ENCODE measurements around the gene TSC2. TPM values are rescaled to one million over a fixed set of nuclear protein-coding genes. Genes with fewer than 3 reads are reported as not detected.

TSC2 gene
- total and polyA plus RNA-seq, 4 donors, result 23.3 to 51.2 (median 28.7) TPM

DNA sequence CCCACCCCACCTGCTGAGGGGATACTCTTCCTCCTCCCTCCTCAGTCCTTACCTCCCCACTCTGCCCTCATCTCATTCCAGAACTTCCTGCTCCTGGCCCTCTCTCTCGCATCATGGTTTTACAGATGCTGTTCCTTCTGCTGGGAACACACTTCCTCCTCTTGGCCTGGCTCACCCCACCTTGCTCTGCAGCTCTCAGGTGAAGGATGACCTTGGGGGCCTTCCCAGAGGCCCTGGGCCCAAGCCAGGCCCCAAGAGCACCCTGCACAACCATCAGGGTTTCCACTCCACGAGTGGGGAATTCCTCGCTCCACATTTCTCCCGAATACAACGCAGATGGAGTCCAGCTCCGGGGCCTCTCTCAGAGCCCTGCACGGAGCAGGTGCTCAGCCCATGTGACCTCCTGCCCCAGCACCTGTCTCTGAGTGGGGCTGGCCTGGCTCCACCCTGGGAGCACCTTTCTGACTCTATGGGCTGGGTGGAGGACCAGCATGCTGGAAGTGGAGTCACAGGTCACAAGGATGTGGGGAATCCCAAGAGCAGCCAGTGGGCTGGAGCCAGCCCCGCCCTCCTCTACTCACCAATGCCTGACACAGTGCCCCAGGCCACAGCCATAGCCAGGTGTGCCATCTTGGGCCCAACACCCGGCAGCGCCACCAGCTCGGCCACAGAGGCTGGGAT, 4.7 kb upstream of the TSC2 start:
- Histone ChIP-seq H3K4me3 (ENCODE audit: low read depth in 1 of 3, low read length in 3 of 3) (no peak overlapping the region), H3K36me3 (ENCODE audit: control insufficient read depth in 4 of 4, insufficient read depth in 3 of 4, low read depth in 1 of 4, low read length in 3 of 4) (peaks cover 0 to 2% (median 0%) of the 10 kb centered on the region in 4 donors), H3K27ac (ENCODE audit: low read depth in 1 of 2, low read length in 2 of 2) (no peak overlapping the region), H3K9me3 (ENCODE audit: control insufficient read depth in 4 of 4, low read length in 3 of 4) (no peaks in the 10 kb centered on the region), H3K9ac (ENCODE audit: low read depth in 1 of 2, low read length in 2 of 2) (no peak overlapping the region), H3K27me3 (ENCODE audit: control insufficient read depth in 4 of 4, insufficient read depth in 4 of 4, low read length in 3 of 4) (no peaks in the 10 kb centered on the region), H3K4me1 (ENCODE audit: control insufficient read depth in 4 of 4, insufficient read depth in 4 of 4, low read length in 3 of 4) (peaks cover 28 to 73% (median 52%) of the 10 kb centered on the region in 4 donors)
- no peak for TF ChIP-seq HNF4G (IDR thresholded peaks at IDR 0.05)
- TF ChIP-seq, protein P1, sequence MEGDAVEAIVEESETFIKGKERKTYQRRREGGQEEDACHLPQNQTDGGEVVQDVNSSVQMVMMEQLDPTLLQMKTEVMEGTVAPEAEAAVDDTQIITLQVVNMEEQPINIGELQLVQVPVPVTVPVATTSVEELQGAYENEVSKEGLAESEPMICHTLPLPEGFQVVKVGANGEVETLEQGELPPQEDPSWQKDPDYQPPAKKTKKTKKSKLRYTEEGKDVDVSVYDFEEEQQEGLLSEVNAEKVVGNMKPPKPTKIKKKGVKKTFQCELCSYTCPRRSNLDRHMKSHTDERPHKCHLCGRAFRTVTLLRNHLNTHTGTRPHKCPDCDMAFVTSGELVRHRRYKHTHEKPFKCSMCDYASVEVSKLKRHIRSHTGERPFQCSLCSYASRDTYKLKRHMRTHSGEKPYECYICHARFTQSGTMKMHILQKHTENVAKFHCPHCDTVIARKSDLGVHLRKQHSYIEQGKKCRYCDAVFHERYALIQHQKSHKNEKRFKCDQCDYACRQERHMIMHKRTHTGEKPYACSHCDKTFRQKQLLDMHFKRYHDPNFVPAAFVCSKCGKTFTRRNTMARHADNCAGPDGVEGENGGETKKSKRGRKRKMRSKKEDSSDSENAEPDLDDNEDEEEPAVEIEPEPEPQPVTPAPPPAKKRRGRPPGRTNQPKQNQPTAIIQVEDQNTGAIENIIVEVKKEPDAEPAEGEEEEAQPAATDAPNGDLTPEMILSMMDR (IDR thresholded peaks at IDR 0.05; ENCODE audit: low read depth, low read length, missing input control), result no peak
- no peak for TF ChIP-seq RAD21 (IDR thresholded peaks at IDR 0.05)
- no peak for TF ChIP-seq FOXA1 (IDR thresholded peaks at IDR 0.05)
- TF ChIP-seq, protein P2, sequence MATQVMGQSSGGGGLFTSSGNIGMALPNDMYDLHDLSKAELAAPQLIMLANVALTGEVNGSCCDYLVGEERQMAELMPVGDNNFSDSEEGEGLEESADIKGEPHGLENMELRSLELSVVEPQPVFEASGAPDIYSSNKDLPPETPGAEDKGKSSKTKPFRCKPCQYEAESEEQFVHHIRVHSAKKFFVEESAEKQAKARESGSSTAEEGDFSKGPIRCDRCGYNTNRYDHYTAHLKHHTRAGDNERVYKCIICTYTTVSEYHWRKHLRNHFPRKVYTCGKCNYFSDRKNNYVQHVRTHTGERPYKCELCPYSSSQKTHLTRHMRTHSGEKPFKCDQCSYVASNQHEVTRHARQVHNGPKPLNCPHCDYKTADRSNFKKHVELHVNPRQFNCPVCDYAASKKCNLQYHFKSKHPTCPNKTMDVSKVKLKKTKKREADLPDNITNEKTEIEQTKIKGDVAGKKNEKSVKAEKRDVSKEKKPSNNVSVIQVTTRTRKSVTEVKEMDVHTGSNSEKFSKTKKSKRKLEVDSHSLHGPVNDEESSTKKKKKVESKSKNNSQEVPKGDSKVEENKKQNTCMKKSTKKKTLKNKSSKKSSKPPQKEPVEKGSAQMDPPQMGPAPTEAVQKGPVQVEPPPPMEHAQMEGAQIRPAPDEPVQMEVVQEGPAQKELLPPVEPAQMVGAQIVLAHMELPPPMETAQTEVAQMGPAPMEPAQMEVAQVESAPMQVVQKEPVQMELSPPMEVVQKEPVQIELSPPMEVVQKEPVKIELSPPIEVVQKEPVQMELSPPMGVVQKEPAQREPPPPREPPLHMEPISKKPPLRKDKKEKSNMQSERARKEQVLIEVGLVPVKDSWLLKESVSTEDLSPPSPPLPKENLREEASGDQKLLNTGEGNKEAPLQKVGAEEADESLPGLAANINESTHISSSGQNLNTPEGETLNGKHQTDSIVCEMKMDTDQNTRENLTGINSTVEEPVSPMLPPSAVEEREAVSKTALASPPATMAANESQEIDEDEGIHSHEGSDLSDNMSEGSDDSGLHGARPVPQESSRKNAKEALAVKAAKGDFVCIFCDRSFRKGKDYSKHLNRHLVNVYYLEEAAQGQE (IDR thresholded peaks at IDR 0.05), result no peak
- no peak for TF ChIP-seq SP1 (IDR thresholded peaks at IDR 0.05)
- no peak for TF ChIP-seq GABPA (IDR thresholded peaks at IDR 0.05 in 1 of 2, conservative IDR thresholded peaks at IDR 0.05 in 1 of 2)
- no peak for TF ChIP-seq FOXA2 (IDR thresholded peaks at IDR 0.05)
- DNase-seq (ENCODE audit: low spot score), result no peak
- 81% methylated on average over 11 of the region's 11 CpGs for WGBS

DNA sequence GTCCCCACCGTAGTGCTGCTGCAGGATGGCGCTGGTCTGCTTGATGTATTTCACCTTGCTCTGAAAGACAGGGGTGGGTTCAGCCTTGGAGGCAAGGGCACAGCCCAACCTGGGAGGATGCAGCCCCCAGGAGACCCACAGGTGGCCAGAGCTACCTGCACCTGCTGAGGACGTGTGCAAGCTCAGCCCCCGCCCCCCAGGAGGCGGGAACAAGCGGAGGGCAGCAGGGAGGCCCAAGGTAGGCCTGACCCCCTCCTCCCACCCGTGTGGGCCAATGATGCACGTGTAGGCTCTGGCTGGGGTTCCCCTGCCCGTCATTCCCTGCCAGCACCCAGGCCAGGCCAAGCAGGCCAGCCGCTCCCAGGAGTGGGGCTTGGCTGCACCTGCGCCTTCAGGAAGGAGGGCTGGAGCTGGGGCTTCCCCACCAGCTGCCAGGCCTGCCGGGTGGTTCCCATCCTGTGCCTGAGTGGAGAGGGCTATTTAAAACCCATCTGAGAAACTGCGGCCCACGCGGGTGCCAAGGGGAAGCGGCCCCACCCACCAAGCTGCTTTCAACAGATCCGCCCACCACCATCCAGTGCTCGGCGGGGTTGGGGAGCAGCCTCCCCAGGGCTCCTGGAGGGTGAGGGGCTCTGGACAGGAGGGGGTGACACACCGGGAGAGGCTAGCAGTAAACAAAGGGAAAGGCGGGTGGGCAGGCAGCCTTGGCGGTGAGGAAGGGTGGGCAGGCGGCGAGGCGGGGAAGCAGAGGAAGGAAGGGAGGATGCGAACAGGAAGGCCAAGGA, 3.9 kb upstream of the TSC2 start:
- DNase-seq (ENCODE audit: low spot score), result no peak
- H3K4me3 ChIP-seq (ENCODE audit: low read depth in 1 of 3, low read length in 3 of 3), result no peak overlapping the region
- H3K27ac ChIP-seq (ENCODE audit: low read depth in 1 of 2, low read length in 2 of 2), result no peak overlapping the region
- TF ChIP-seq NR2F2 (IDR thresholded peaks at IDR 0.05), result no peak
- no peak for TF ChIP-seq FOXA2 (IDR thresholded peaks at IDR 0.05)
- peaks cover 0 to 2% (median 0%) of the 10 kb centered on the region in 4 donors for H3K36me3 ChIP-seq (ENCODE audit: control insufficient read depth in 4 of 4, insufficient read depth in 3 of 4, low read depth in 1 of 4, low read length in 3 of 4)
- H3K9ac ChIP-seq (ENCODE audit: low read depth in 1 of 2, low read length in 2 of 2), result no peak overlapping the region
- no peaks in the 10 kb centered on the region for H3K9me3 ChIP-seq (ENCODE audit: control insufficient read depth in 4 of 4, low read length in 3 of 4)
- H3K4me1 ChIP-seq (ENCODE audit: control insufficient read depth in 4 of 4, insufficient read depth in 4 of 4, low read length in 3 of 4), result peaks cover 25 to 73% (median 56%) of the 10 kb centered on the region in 4 donors
- WGBS, result 71% methylated on average over 26 of the region's 26 CpGs
- no peaks in the 10 kb centered on the region for H3K27me3 ChIP-seq (ENCODE audit: control insufficient read depth in 4 of 4, insufficient read depth in 4 of 4, low read length in 3 of 4)

DNA sequence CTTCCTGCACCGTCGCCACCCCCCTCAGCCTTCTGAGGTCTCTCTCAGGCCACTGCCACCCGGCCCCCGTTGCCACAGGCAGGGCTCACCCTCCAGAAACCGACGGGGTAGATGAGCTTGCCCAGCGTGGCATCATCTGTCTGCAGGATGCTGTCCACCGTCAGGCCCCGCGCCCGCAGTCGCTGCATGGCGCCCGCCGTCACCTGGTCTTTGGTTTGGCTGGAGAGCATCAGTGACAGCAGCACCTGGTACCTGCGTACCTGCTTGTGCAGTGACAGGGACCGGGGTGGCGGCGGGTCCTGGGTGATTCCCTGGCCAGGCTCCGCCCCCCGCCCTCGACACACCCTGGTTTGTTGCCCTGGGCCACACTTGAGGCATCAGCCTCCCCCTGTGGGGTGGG, 3.2 kb upstream of the TSC2 start:
- H3K9me3 ChIP-seq (ENCODE audit: control insufficient read depth in 4 of 4, low read length in 3 of 4), result no peaks in the 10 kb centered on the region
- no peak overlapping the region for H3K27ac ChIP-seq (ENCODE audit: low read depth in 1 of 2, low read length in 2 of 2)
- H3K4me3 ChIP-seq (ENCODE audit: low read depth in 1 of 3, low read length in 3 of 3), result no peak overlapping the region
- no peak for TF ChIP-seq FOXA1 (IDR thresholded peaks at IDR 0.05)
- no peak for TF ChIP-seq GABPA (IDR thresholded peaks at IDR 0.05 in 1 of 2, conservative IDR thresholded peaks at IDR 0.05 in 1 of 2)
- TF ChIP-seq, protein P1 (IDR thresholded peaks at IDR 0.05; ENCODE audit: low read depth, low read length, missing input control), result no peak
- no peak for TF ChIP-seq EGR1 (IDR thresholded peaks at IDR 0.05; ENCODE audit: low read depth in 2 of 2)
- H3K36me3 ChIP-seq (ENCODE audit: control insufficient read depth in 4 of 4, insufficient read depth in 3 of 4, low read depth in 1 of 4, low read length in 3 of 4), result peaks cover 0 to 2% (median 0%) of the 10 kb centered on the region in 4 donors
- WGBS, result 87% methylated on average over 22 of the region's 22 CpGs
- H3K4me1 ChIP-seq (ENCODE audit: control insufficient read depth in 4 of 4, insufficient read depth in 4 of 4, low read length in 3 of 4), result peaks cover 25 to 73% (median 55%) of the 10 kb centered on the region in 4 donors
- no peaks in the 10 kb centered on the region for H3K27me3 ChIP-seq (ENCODE audit: control insufficient read depth in 4 of 4, insufficient read depth in 4 of 4, low read length in 3 of 4)
- no peak overlapping the region for H3K9ac ChIP-seq (ENCODE audit: low read depth in 1 of 2, low read length in 2 of 2)
- no peak for DNase-seq (ENCODE audit: low spot score)

All from liver (tissue), 9 donors.